Spleen (tissue), 7 donors: Measurements from ENCODE around the gene NAGPA.

Experiments used
- CTCF ChIP-seq, 11 experiments: fragments of 200-600 bp in 7 of 11; fragments of 450-650 bp in 4 of 11; sonication (generic) in 4 of 11; IDR thresholded peaks in 8 of 11; conservative IDR thresholded peaks in 3 of 11; 1 replicate in 7 of 11; 2 replicates in 4 of 11; pipeline versions ENCODE4 v1.4.0 to v1.8.0; 2016 to 2021; ENCODE audit warnings: antibody characterized with exemption in 11 of 11, inconsistent platforms in 4 of 11, mild to moderate bottlenecking in 1 of 11
- POLR2A ChIP-seq, 3 donors: fragments of 450-650 bp; IDR thresholded peaks; one replicate each; pipeline ENCODE4 v1.5.1; 2017; ENCODE audit warnings: antibody characterized with exemption in 3 of 3, mild to moderate bottlenecking in 1 of 3
- POLR2AphosphoS5 ChIP-seq, 3 donors: sonication (generic); formaldehyde crosslinking; IDR thresholded peaks; one replicate each; pipeline ENCODE4 v1.5.1; 2017; ENCODE audit warnings: antibody characterized with exemption in 3 of 3
- donor health status: DM: no; HTN: no; CAD: no; lungs with moderate emphysema.
- donor health status: DM: no; HTN: no; CAD: no.
- donor health status: DM: no; HTN: no; CAD: no.

- TF ChIP-seq CTCF (IDR thresholded peaks at IDR 0.05 in 8 of 11, conservative IDR thresholded peaks at IDR 0.05 in 3 of 11), result no peak
- TF ChIP-seq POLR2A (IDR thresholded peaks at IDR 0.05), result no peak
- no peak for TF ChIP-seq POLR2AphosphoS5 (IDR thresholded peaks at IDR 0.05)
Observed at GRCh38 chr16:5042574-5043171, 8.9 kb upstream of the NAGPA start.
